ENCODE results near the gene SLC23A3. TPM values are rescaled to one million over a fixed set of nuclear protein-coding genes. Genes with fewer than 3 reads are reported as not detected.
A peak's percentile ranks its signal among the peaks of the same experiment; 100 is the strongest.

Gene SLC23A3
- total RNA-seq, 2 experiments from 2014 or later = 4.4 to 4.7 TPM

DNA sequence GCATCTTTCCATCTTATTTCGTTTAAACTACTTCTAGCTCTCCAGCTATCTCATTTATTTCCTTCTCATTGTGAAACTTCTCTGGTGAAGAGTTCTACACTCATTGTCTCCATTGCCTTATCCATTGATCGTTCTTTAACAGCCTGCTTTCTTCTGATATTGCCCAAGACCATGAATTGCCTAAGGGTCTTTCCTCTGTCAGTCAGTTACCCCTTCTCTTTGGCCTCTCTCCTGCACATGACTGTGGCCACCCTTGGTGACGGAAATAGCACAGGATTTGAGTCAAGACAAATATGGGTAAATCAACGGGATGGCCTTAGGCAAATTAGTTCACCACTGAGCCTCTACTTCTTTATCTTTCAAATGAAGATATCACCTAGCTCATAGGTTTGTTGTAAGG lies 35.9 kb downstream of the SLC23A3 start:
- no peak overlapping the region for H3K4me3 Mint-ChIP-seq
- peaks cover 11% of the 10 kb centered on the region for H3K36me3 Mint-ChIP-seq
- H3K4me1 Mint-ChIP-seq = peaks cover 3% of the 10 kb centered on the region
- no peaks in the 10 kb centered on the region for H3K27me3 Mint-ChIP-seq
- no peak for DNase-seq
- POLR2A ChIA-PET = no interaction called here
- ATAC-seq (ENCODE audit: low read depth) = no peak
- H3K27ac Mint-ChIP-seq = no peak overlapping the region
- H3K9me3 Mint-ChIP-seq = no peaks in the 10 kb centered on the region

DNA sequence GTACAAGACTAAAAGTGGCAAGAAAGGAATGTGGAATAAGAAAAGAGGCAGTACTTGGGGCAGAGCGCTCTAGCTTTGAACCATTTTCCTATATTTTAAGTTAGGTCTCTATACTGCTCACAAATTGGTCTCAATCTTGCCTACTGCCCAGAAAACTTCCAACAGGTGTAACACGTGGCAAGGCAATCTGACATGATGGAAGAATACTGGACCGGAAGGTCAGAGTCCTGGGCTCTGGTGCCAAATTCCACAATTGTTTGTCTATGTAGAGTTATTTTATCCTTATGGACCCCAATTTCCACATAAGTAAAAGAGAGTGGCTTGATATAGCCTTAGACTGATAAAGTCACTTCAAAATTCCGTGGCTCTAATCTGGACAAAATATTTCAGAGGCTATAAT lies 38.1 kb downstream of the SLC23A3 start:
- DNase-seq (no peak), ATAC-seq (ENCODE audit: low read depth) (no peak)
- H3K27ac Mint-ChIP-seq = no peak overlapping the region
- peaks cover 8% of the 10 kb centered on the region for H3K4me1 Mint-ChIP-seq
- H3K9me3 Mint-ChIP-seq = no peaks in the 10 kb centered on the region
- no peaks in the 10 kb centered on the region for H3K36me3 Mint-ChIP-seq
- no peaks in the 10 kb centered on the region for H3K27me3 Mint-ChIP-seq
- POLR2A ChIA-PET = no interaction called here
- H3K4me3 Mint-ChIP-seq = no peak overlapping the region

DNA sequence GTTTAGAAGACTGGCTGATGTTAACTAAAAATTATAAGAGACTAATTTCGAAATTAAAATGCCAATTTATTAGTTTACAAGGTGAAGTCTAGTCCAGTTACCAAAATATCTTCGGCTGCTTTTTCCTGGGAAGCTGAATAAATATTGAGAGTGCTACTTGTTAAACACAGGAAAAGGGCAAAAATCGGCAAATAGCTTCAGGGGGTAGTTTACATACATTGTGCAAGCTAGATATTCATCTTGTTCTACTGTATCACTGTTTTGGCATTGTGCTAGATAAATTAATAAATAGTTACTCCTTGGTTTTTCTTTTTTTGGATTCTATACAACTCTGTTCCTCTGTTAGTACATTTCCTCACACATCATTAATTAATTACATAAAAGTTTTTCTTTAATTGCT lies 38.5 kb downstream of the SLC23A3 start:
- Mint-ChIP-seq H3K4me1 (peaks cover 8% of the 10 kb centered on the region), H3K9me3 (no peaks in the 10 kb centered on the region), H3K27ac (no peak overlapping the region), H3K36me3 (peaks cover 3% of the 10 kb centered on the region), H3K4me3 (no peak overlapping the region), H3K27me3 (no peaks in the 10 kb centered on the region)
- DNase-seq (no peak), ATAC-seq (ENCODE audit: low read depth) (no peak)
- POLR2A ChIA-PET = no interaction called here

DNA sequence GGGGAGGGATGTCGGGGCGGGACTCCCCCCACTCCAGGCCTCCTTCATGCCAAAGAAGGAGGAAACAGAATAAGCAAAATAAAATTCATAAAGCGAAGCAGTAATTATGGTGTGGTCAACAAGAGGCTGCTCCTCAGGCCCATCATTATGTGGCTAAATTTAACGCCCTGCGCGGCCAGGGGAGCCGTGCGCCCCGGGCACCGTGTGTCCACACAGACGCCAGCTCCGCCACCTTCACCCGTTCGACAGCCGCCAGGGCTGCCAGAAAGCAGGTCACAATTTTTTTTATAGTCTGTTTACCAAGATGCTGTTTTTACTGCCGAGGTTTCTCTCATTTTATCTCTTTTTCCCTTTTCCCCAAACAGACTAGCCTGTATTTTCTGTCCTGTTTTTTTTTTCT lies 40.2 kb downstream of the SLC23A3 start:
- Mint-ChIP-seq H3K4me3 (no peak overlapping the region), H3K36me3 (peaks cover 3% of the 10 kb centered on the region), H3K27me3 (no peaks in the 10 kb centered on the region), H3K9me3 (no peaks in the 10 kb centered on the region), H3K27ac (no peak overlapping the region), H3K4me1 (peaks cover 13% of the 10 kb centered on the region)
- DNase-seq = no peak
- POLR2A ChIA-PET = no interaction called here
- no peak for ATAC-seq (ENCODE audit: low read depth)

DNA sequence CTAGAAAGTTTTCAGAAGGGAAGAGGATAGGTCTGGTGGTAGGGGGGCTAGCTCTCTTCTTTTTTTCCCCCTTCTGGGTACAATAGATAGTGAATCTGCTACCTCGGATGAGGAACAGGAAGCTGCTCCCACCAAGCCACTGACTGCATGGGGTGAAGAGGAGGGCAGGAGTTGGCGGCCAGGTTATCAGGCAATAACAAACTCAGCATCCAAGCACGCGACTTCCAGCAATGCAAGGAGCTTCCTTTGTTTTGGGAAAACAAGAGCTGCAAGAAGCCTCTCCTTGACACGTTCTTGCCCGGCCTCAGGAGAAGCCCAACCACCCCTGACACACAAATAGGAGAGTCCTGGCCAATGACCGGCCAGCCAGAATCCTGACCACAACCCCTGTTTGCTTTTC lies 41.4 kb downstream of the SLC23A3 start:
- ATAC-seq (ENCODE audit: low read depth) = no peak
- peaks cover 16% of the 10 kb centered on the region for H3K4me1 Mint-ChIP-seq
- no peaks in the 10 kb centered on the region for H3K27me3 Mint-ChIP-seq
- DNase-seq = no peak
- H3K27ac Mint-ChIP-seq = no peak overlapping the region
- POLR2A ChIA-PET = no interaction called here
- H3K4me3 Mint-ChIP-seq = no peak overlapping the region
- H3K36me3 Mint-ChIP-seq = peaks cover 3% of the 10 kb centered on the region
- H3K9me3 Mint-ChIP-seq = no peaks in the 10 kb centered on the region

DNA sequence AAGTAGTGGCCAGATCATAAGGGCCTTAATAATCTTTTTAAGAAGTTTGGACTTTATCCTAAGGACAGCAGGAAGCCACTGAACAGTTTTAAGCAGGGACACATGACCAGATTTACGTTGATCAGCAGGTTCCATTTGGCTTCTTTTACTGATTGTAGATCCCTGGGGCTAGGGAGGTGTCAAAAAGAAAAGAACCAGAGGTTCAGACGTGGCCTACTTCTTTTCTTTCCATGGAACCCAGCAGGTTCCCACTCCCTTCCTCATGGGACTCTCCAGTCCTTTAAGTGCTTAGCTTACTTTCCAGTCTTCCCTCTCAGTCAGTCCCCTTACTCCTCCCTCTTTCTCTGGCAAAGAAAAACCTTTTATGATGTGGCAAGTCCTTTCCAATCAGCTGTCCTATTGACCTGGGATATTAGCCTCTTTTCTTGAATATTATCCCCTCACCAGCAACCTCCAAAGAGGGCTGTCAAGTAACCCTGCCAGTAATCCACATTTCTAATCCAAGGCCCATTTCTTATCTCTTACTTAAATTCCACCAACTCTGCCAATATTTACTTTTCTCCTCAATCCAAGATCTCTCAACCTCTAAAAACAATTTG lies 42.7 kb downstream of the SLC23A3 start:
- DNase-seq (no peak), ATAC-seq (ENCODE audit: low read depth) (no peak)
- POLR2A ChIA-PET = no interaction called here
- Mint-ChIP-seq H3K4me3 (no peak overlapping the region), H3K27ac (no peak overlapping the region), H3K9me3 (no peaks in the 10 kb centered on the region), H3K27me3 (no peaks in the 10 kb centered on the region), H3K36me3 (peaks cover 3% of the 10 kb centered on the region), H3K4me1 (peaks cover 16% of the 10 kb centered on the region)

DNA sequence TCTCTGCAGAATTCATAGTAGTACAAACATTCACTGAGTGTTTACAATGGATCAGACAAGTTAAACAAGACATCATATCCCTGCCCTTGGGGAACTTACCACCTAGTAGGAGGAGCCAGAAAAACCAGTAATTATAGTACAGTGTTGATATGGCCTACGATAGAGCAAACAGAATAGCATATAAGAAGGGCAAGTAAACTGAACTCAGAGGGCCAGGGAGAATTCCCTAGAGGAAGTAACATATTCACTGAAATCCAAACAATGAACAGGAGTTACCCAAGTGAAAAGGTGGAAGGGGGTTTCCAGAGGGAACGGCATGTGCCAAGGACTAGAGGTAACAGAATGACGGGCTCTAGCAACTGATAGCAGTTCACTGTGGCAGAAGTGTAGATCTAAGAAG lies 43.3 kb downstream of the SLC23A3 start:
- DNase-seq = no peak
- no peak for ATAC-seq (ENCODE audit: low read depth)
- POLR2A ChIA-PET = no interaction called here
- H3K27me3 Mint-ChIP-seq = no peaks in the 10 kb centered on the region
- no peak overlapping the region for H3K4me3 Mint-ChIP-seq
- H3K27ac Mint-ChIP-seq = no peak overlapping the region
- H3K9me3 Mint-ChIP-seq = no peaks in the 10 kb centered on the region
- H3K36me3 Mint-ChIP-seq = peaks cover 3% of the 10 kb centered on the region
- H3K4me1 Mint-ChIP-seq = peaks cover 16% of the 10 kb centered on the region

DNA sequence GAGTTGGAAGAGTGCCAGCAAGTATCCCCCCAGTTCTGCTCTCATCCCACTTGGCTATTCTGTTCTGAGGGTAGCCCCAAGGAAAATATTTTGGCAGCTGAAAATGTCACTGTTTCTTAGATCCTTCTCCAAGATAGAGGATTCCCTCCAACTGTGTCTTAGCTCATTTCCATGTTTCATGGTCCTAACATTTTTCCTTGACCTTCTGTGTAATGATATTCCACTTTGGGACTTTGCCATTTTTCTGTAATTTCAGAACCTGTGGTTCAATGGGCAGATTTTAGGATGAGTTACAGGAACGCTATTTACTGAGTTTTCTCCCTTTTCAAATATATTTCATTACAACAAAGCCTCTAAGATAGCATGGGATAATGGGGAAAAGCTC lies 44.0 kb downstream of the SLC23A3 start:
- ATAC-seq (ENCODE audit: low read depth) (no peak), DNase-seq (no peak)
- no peak overlapping the region for H3K4me3 Mint-ChIP-seq
- no peaks in the 10 kb centered on the region for H3K27me3 Mint-ChIP-seq
- POLR2A ChIA-PET = no interaction called here
- no peaks in the 10 kb centered on the region for H3K9me3 Mint-ChIP-seq
- peaks cover 3% of the 10 kb centered on the region for H3K36me3 Mint-ChIP-seq
- no peak overlapping the region for H3K27ac Mint-ChIP-seq
- peaks cover 16% of the 10 kb centered on the region for H3K4me1 Mint-ChIP-seq

DNA sequence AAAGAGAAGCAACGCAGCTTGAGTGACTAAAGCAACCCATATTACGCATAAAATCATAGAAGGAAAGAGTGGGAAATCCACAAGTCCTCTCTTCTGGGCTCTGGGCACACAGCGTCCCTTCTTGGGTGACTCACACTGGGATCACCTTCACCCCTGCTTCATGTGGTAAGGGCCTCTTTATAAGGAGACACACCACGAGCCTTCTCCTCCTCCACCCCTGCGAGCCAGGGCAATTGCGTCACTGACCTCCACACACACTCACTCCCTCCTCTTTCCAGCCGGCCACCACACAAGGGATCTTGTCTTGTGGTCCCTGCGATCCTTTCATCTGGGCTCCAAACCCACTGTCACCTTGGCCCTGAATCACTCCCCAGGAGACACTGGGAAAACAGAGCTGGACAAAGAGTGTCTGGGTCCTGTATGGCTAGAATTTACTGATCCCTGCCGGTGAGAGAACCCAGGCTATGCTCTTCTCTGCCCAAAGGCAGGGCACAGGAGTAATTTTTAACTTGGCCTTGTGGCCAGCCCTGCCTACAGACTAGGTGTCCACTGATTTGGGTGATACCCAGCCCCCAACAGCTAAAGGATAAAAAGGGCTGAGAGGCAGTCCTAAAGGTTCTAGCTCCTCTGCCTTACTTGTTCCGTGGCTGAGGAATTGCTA lies 44.5 kb downstream of the SLC23A3 start:
- Mint-ChIP-seq H3K27me3 (no peaks in the 10 kb centered on the region), H3K4me3 (no peak overlapping the region), H3K9me3 (no peaks in the 10 kb centered on the region), H3K4me1 (peaks cover 16% of the 10 kb centered on the region), H3K27ac (no peak overlapping the region), H3K36me3 (peaks cover 3% of the 10 kb centered on the region)
- POLR2A ChIA-PET = no interaction called here
- ATAC-seq (ENCODE audit: low read depth) = no peak
- DNase-seq = no peak

DNA sequence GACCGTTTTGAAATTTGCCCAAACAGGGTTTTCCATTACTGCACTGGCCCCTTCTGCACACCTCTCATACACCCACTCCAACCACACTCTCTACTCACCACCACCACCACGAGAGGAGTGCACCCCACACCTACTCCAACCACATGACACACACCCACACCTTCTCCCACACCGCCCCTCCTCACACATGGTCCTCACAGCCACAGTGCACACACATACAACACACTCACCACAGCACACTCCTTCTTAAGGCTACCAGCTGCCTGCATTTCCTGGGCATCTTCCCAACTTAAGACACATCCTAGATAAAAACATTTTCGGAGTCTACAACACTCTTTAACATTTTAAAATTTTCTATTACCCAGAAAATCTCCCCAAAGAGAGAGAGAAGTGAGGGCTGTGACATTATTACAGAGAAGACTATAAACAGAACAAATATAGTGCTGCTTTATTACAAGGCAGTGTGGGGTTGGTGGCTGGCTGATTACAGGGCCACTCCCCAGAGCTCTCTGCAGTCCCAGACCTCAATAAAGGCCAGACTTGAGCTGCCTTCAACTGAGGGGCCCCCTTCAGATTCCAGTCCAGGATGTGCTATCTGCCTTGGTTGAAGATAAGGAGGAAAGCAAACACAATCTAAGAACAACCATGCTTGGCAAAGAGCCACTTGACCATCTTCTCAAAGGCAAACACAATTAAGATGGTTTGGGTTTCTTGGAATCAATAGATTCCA lies 45.3 kb downstream of the SLC23A3 start:
- ATAC-seq (ENCODE audit: low read depth) (peak; percentile 68), DNase-seq (no peak)
- Mint-ChIP-seq H3K36me3 (peaks cover 3% of the 10 kb centered on the region), H3K27me3 (no peaks in the 10 kb centered on the region), H3K9me3 (no peaks in the 10 kb centered on the region), H3K4me1 (peaks cover 16% of the 10 kb centered on the region), H3K27ac (no peak overlapping the region), H3K4me3 (no peak overlapping the region)
- POLR2A ChIA-PET = no interaction called here

DNA sequence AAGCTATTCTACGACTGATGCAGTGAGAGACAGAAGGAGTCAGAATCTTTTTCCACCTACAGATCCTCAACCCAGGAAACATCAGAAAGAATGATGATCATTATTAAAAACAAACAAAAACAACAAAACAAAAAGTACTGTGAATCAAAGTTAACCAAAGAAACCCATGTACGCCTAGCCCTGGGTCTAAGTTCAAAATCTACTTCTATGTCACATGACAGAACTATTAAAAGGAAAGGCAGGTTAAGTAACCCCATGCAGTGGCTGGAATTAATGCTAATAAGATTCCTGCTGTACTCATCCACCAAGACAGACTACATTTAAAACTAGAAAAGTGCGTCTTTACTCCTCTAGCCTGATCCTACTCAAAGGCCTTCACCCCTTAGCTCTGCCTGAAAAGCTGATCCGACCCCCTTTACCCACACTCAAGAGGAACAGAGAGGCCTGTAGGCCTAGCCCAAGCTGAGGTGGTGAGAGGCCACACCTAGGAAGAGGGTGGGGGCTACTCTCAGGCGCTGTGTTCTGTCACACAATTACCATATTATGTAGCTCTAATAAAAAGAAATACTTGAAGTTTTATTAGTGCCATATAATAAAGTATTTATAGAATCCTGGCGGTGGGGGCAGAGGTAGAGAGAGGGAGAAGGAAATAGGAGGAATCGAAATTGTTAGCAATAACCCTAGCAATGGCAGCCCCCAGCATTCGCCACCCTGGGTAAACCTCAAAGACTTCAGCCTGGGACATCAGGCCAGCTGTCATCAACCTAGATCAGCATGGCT lies 46.3 kb downstream of the SLC23A3 start:
- DNase-seq (no peak), ATAC-seq (ENCODE audit: low read depth) (no peak)
- Mint-ChIP-seq H3K27ac (no peak overlapping the region), H3K4me3 (no peak overlapping the region), H3K36me3 (peaks cover 3% of the 10 kb centered on the region), H3K27me3 (no peaks in the 10 kb centered on the region), H3K9me3 (no peaks in the 10 kb centered on the region), H3K4me1 (peaks cover 13% of the 10 kb centered on the region)
- POLR2A ChIA-PET = no interaction called here

DNA sequence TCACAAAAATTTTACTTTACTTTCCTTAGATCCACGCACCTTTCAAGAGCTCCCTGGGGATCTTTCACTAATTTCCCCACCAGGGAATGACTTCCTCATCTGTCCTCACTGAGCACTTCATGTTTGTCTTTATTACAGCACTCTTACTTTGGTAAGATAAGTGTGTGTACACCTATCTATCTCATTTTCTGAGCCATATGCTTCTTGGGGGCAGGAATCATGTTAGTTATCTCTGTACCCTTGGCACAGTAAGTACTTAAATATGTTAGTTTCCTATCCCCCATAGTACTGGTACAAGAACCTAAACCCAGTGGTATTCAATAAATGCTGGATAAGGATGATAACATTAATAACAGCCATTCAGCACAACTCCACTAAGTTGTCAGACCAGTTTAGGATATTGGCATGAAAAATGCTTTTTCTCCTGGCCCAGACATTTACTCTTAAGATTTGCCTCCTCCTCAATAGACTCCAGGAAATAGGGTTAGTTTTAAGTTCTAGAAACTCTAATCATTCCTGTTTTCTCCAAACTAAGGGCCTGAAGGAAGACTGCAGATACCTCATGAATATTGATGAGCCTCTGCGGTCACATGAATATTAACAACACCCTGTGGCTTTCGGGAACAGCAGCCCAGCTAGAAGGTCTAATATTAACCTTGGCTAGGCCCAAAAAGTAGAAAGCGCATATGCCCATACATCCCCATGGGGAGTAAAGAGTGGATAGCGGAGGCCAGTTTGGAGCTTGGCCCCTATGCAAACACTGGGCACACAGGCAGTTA lies 47.4 kb downstream of the SLC23A3 start:
- POLR2A ChIA-PET = no interaction called here
- no peak overlapping the region for H3K27ac Mint-ChIP-seq
- ATAC-seq (ENCODE audit: low read depth) (no peak), DNase-seq (no peak)
- peaks cover 3% of the 10 kb centered on the region for H3K36me3 Mint-ChIP-seq
- no peak overlapping the region for H3K4me3 Mint-ChIP-seq
- H3K4me1 Mint-ChIP-seq = peaks cover 11% of the 10 kb centered on the region
- H3K9me3 Mint-ChIP-seq = no peaks in the 10 kb centered on the region
- no peaks in the 10 kb centered on the region for H3K27me3 Mint-ChIP-seq

DNA sequence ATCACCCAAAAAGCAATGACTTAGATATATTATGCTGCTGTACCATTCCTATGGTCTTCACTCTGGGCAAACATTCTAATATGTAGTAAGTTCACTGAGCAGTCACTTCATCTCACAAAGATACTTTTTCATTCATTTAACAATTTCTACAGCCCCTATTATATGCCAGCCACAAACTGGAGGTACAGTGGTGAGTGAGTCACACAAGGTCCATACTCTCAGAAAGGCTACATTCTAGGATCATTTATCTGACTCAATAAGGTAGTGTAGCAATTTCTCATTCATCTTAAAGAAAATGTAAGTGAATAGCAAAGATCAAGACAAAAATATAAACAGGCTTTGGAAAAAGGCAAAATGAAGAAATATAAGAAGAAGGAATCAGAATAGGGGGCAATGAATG lies 49.7 kb downstream of the SLC23A3 start:
- no peaks in the 10 kb centered on the region for H3K9me3 Mint-ChIP-seq
- POLR2A ChIA-PET = no interaction called here
- DNase-seq (no peak), ATAC-seq (ENCODE audit: low read depth) (no peak)
- H3K36me3 Mint-ChIP-seq = no peaks in the 10 kb centered on the region
- no peaks in the 10 kb centered on the region for H3K27me3 Mint-ChIP-seq
- H3K27ac Mint-ChIP-seq = no peak overlapping the region
- peaks cover 9% of the 10 kb centered on the region for H3K4me1 Mint-ChIP-seq
- H3K4me3 Mint-ChIP-seq = no peak overlapping the region

Data from activated naive CD8-positive, alpha-beta T cell treated with anti-CD3 and anti-CD28 coated beads, Interleukin-2, amount 10 ng/mL, durations not matched to agents 7 days and 5 days (primary cell).